ENCODE data around the gene LCE1E.

LCE1E gene

GRCh38 chr1:152783095-152783494, 3.0 kb upstream of the LCE1E start:
- FAIRE-seq, result no peak

- FAIRE-seq, result no peak
Observed at GRCh38 chr1:152795686-152796085, 9.6 kb downstream of the LCE1E start.

GRCh38 chr1:152796421-152796820, 10.4 kb downstream of the LCE1E start, which contains the start of gene LCE1D:
TSS of gene LCE1D (plus strand) at chr1:152796721. CDS start at chr1:152797795, 1,074 bp downstream.
- no peak for FAIRE-seq

- no peak for FAIRE-seq
Observed at GRCh38 chr1:152801333-152801732, 15.3 kb downstream of the LCE1E start.

GRCh38 chr1:152806576-152806975, 20.5 kb downstream of the LCE1E start, which contains the start of gene LCE1C:
TSS of gene LCE1C (minus strand) at chr1:152806651. CDS start at chr1:152805478, 1,173 bp downstream.
- no peak for FAIRE-seq

- FAIRE-seq, result no peak
Observed at GRCh38 chr1:152811050-152811449, 25.0 kb downstream of the LCE1E start.

- no peak for FAIRE-seq
Observed at GRCh38 chr1:152811671-152812070, 25.6 kb downstream of the LCE1E start, which contains the start of gene LCE1B. TSS of gene LCE1B (plus strand) at chr1:152811971. CDS start at chr1:152812447, 476 bp downstream.

GRCh38 chr1:152817309-152817708, 31.3 kb downstream of the LCE1E start:
- FAIRE-seq, result no peak

GRCh38 chr1:152823294-152823693, 37.2 kb downstream of the LCE1E start:
- no peak for FAIRE-seq

- no peak for FAIRE-seq
Observed at GRCh38 chr1:152824964-152825363, 38.9 kb downstream of the LCE1E start.

- FAIRE-seq, result no peak
Observed at GRCh38 chr1:152827173-152827572, 41.1 kb downstream of the LCE1E start, which contains the start of gene LCE1A. TSS of gene LCE1A (plus strand) at chr1:152827473. CDS start at chr1:152827473, 0 bp downstream.

GRCh38 chr1:152836870-152837269, 50.8 kb downstream of the LCE1E start:
- no peak for FAIRE-seq

All from islet of Langerhans (tissue), 1 donor.